Skeletal muscle cell (primary cell): ENCODE results near the gene TMED4.

Experiments used
- DNase-seq: peaks from one replicate; pipeline ENCODE4 v3.0.0-alpha.2; 2010; ENCODE audit warnings: low read depth
- H3K4me3 ChIP-seq: 2 replicates; pipeline ENCODE4 v1.5.1; 2011; ENCODE audit warnings: low read depth, mild to moderate bottlenecking, control low read depth, low read length, moderate library complexity

The TMED4 gene

GRCh38 chr7:44548893-44549292, 33.1 kb downstream of the TMED4 start:
- H3K4me3 ChIP-seq: no peak overlapping the region
- no peak for DNase-seq

GRCh38 chr7:44547536-44548231, 34.3 kb downstream of the TMED4 start:
- no peak for DNase-seq
- no peak overlapping the region for H3K4me3 ChIP-seq

GRCh38 chr7:44541876-44542610, 40.0 kb downstream of the TMED4 start:
- H3K4me3 ChIP-seq: no peak overlapping the region
- DNase-seq: no peak

DNA sequence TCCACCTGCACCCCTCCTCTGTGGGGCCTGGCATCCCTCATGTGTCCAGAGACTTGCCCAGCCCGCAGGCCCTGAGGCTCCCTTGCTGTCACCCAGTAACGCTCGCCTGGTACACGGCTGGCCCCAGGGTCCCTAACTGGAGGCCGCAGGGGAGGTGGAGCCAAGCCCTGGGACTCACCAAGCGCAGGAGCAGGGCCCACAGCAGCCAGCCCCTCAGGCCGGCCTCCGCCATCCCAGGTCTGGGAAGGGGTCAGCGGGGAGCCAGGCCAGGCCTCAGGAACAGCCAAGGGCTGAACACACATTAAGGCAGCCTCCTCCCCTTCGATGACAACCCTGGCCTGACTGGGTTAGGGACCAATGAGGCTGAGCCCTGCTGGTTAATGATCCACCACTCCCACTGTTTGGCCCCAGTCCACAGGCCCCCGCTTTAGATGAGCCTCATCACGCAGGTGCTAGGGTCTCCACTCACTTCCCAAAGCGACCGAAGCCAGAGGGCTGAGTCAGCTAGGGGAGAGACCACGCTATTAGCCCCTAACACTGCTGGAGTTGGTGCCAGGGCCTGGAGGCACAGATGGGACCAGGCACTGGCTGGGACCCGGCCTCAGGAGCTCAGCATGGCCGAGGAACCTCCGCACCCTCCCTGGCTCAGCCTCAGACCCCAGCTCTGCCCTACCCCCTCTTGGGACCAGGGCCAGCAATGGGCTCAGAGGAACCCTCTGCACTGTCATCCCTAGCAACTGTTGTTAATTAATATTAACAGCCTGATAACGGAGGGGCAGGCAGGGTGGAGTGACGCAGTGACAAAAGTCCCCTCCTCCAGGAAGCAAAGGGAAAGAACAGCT, 40.8 kb downstream of the TMED4 start, which contains the start of gene NPC1L1:
Gene NPC1L1 (minus strand): TSS at position 303 of the 842 bp plus-strand sequence. CDS start 71 bp downstream, at position 232.
- H3K4me3 ChIP-seq: no peak within 1 kb of the TSS
- DNase-seq: no peak

DNA sequence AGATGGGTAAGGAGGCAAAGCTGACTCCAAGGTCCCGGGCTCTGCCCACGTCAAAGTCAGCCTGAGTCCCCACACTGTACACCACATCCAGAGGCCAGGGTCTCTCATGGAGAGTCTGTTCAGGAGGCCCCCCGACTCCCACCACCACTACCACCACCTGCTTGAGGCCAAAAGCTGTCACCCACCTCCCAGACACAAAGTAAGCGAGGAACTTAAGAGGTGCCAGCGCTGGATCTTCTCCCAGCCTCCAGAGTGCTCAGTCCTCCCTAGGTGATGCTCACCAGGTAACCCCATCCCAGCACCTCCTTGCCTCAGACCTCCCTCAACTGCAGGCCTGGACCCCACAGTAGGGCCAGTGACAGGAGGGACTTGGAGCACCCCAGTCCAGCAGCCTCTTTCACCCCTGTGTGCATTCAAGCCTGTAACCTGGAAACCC, 41.4 kb downstream of the TMED4 start:
- no peak overlapping the region for H3K4me3 ChIP-seq
- DNase-seq: no peak

DNA sequence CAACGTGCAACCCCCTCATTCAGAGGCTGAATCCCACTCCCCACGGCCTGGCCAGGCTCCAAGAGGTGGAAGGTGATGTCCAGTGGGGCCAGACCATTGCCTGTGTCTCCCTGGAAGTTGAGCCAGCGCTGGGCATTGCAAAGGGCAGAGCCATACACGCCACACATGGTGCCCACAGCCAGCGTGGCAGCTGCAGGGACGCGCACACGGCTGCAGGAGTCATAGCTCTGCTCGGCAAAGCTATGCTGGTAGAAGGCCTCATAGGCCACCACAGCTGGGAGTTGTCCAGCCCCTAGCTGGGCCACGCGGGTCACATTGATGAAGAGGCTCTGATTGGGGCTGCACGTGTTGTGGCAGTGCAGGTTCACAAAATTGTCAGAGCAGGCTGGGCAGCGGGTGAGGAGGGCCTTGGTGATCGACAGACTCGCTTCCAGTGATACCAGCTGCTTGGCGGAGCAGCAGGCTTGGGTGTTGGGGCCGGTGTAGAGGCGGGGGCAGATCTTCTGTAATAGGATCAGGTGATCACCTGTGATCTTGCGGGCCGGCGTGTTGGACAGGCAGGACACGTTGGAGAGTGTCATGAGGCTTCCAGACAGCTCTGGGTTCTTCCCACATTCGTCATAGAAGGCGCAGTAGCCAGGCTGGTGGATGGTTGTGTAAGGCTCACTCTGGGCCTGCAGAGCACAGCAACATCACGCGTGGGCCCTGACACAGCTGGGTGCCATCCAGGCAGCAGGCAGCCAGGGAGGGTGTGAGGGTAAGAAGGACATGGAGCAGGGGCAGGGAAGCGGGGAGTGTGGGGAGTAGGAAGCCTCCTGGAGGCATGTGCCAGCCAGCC, 42.1 kb downstream of the TMED4 start:
- no peak overlapping the region for H3K4me3 ChIP-seq
- no peak for DNase-seq

- no peak overlapping the region for H3K4me3 ChIP-seq
- no peak for DNase-seq
These were observed 43.0 kb downstream of the TMED4 start for GRCh38 chr7:44538798-44539668.

GRCh38 chr7:44538093-44538797, 43.8 kb downstream of the TMED4 start:
- no peak for DNase-seq
- no peak overlapping the region for H3K4me3 ChIP-seq

GRCh38 chr7:44537442-44537841, 44.6 kb downstream of the TMED4 start:
- no peak for DNase-seq
- H3K4me3 ChIP-seq: no peak overlapping the region

DNA sequence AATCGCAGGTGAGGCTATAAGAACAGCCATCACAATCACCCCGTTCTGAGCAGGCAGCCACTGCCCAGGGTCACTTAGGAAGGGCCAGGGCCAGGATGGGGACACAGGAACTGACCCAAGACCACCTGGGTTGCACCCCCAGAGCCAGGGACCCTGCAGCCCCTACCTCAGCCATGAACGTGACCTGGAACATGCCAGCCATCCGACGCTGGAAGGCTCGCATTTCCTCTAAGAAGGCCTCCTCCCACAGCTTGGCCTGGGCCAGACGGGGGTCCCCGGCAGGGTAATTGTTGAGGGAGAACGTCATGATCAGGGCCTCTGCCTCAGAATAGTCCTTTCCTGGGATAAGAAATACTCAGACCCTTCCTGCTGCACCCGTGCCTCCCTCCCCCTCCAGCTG, 45.9 kb downstream of the TMED4 start:
- H3K4me3 ChIP-seq: no peak overlapping the region
- DNase-seq: no peak

DNA sequence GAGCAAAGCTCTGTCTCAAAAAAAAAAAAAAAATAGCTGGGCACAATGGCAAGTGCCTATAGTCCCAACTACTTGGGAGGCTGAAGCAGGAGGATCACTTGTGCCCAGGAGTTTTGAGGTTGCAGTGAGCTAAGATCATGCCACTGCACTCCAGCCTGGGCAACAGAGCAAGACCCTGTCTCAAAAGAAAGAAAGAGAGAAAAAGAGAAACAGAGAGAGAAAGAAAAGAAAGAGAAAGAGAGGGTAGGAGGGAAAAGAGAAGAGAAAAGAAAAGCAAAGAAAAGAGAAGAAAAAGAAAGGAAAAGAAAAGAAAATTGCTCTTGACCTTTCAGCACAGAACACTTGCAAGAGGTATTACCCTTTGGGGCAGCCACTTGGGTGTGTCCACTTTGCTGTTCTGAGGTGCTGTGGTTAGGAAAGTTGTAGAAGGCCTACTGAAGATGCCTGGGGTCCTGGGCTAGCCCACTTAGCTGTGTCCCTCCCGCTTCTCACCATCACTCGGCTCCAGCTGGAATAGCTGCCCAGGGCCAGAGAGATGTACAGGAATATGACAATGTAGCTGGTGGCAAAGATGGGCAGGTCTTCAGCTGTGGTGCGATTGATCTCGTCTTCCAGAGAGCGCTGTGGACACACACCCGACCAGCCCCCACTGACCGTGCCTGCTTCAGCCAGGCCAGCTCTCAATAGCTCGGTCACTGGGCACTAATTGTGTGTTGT, 46.5 kb downstream of the TMED4 start:
- no peak for DNase-seq
- H3K4me3 ChIP-seq: no peak overlapping the region

DNA sequence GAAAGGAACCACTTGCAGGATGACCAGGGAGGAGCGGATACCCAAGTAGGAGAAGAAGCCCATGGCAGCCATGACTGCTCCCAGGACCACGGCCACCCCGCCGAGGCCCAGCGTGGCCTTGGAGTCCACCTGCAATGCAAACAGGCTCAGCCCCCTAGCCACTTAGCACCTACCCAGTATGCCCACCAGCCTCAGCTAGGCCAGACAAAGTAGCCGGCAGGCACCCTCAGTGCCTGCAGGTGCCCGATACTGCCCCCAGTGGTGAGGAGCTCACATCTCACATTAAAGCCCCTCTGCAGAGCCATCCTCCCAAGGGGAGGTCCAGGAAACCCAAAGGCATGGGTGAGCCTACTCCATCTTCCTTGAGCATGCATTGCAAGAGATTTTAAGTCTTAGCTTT, 47.5 kb downstream of the TMED4 start:
- no peak overlapping the region for H3K4me3 ChIP-seq
- DNase-seq: no peak

- H3K4me3 ChIP-seq: no peak overlapping the region
- DNase-seq: no peak
These were observed 47.9 kb downstream of the TMED4 start for GRCh38 chr7:44534087-44534486.

DNA sequence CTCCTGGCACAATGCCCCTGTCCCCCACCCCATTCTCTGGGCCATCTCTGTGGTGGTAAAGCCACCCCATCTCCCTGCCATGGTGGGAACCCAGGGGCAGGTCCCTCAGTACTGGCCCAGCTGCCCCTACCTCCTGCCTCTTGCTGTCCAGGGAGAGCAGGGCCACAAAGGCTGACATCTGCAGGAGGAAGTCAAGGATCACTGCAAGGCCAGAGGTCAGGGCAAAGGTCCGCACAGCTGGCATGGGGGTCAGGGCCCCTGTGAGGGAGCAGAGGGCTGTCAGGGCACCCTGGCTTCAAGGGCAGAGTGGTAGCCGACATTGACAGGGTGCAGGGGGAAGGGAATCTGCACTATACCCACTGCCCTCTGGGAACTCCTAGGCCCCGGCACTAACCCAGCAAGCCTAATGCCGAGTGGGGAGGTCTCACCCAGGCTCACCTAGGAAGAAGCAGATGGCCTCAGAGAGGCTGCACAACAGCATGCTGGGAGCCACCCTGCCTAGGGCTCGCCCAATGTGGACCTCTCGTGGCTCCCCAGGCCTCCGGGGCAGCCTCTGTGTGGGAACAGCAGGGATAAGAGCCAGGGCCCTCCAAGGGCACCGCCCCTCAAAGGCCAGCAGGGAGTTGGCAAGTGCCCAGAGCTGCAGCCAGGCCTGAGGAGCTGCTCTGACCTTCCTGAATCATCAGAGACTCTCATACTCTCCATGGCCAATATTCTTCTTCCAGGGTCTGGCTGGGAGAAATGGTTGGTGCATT, 48.6 kb downstream of the TMED4 start:
- no peak overlapping the region for H3K4me3 ChIP-seq
- no peak for DNase-seq

DNA sequence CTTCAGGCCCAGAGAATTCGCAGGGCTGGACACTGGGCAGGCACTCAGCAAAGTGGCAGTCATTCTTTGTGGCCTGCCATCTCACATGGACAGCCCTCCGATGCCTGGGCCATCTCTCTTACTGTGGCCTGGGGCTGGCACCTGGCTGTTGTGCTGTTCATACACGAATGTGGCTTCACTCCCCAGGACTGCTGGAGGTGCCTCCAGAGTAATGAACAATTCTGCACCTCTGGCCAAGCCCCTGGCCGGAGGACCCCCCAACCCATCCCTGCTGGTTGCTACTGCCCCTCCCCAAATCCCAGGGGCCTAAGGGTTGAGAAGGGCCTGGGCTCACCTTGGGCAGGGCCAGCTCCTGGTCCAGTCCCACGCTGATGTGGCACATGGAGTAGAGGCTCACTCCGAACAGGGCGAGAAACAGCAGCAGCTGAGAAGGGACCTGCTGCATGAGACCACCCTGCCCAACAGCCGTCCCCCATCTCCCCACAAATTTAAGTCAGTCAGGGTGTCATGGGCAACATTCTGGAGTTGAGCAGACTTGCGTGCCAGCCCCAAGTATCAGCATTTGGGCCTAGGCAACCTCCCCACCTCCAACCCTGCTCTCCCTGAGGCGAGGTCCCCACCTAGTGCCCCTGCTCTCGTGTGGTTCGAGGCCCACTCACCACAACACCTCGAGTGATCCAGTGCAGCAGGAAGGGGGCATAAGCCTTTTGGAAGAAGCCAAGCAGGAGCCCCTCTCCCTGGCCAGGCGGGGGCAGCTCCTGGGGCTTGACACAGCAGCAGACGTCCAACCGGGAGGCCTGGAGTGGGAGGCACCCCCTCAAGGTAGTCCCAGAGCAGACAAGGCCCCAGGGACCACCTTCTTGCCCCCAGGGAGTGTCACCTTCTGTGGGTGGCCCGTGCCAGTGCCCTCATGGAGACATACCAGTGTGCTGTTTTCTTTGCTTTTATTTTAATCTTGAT, 50.3 kb downstream of the TMED4 start:
- DNase-seq: no peak

More for the DNA sequence above, 50.3 kb downstream of the TMED4 start:
- H3K4me3 ChIP-seq: no peak overlapping the region
